NOMO-1 (cell line): ENCODE measurements around the gene MYOD1.
A peak's percentile ranks its signal among the peaks of the same experiment; 100 is the strongest.

Experiments
- DNase-seq, 2 experiments: peaks; one replicate each; lab custom pipeline; 2025; ENCODE audit not compliant: unreplicated experiment in 2 of 2; lab: John Stamatoyannopoulos, UW

MYOD1 gene

DNA sequence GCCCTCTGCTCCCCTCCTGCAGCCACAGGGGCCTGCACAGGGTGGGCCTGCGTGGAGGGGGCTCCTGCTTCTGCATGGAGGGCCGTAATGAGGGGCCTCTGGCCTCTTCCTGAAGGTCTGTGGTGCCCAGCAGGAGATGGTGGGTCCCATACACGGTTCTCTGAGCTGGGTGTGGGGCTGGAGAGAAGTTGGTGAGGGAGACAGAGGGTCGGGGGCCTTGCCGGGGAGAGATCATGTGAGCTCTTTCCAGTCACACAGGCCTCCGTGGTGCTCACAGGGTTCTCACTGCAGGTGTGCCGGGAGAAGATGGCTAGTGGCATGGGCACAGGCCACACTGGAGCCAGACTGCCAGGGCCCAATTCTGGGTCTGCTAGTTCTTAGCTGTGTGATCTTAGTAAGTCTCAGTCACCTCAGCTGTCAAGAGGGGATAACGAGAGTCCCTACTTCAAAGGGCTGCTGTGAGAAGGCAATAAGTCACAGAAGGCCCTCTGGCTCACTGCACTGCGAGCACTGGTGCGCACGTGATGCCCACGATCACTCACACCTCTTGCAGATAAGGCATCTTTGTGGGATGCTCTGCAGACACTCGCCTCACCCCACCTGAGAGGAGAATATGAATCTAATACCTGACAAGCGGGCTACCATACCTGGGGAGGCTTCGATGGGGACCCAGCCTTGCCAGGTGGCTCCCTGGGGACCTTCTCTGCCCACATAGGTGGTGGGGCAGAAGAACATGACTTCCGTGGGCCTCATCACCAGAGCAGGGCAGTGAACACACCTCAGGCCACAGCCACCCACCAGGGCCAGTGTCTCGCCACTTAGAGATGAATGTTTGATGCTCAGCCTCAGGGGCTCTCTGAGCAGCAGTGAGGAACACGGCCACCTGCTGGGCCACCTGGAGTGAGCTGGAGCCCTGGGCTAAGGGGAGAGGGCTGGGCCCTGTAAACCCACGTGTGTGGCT is 29.7 kb downstream of the MYOD1 start:
- DNase-seq: no peak

GRCh38 chr11:17750013-17750800 is 30.8 kb downstream of the MYOD1 start:
- DNase-seq: no peak

GRCh38 chr11:17750801-17751165 is 31.4 kb downstream of the MYOD1 start:
- DNase-seq: no peak

DNA sequence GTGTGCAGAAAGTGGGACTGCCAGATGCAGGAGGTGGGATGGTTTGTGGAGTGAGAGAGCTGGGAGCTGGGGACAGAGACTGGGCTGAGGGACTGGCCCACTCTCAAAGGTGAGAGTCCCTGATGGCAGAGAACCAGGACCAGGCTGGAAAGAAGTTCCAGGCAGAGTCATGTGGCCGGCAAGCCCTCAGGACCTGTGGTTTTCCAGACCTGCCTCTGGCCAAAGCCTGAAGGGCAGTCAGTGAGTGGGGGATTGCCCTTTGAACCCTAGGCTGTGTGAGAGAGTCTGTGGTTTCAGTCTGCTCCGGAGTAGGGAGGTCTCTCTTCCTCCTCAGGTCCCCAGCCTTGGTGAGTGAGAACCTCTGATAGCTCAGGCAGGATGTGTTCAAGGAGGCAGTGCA is 32.2 kb downstream of the MYOD1 start:
- DNase-seq: no peak

DNA sequence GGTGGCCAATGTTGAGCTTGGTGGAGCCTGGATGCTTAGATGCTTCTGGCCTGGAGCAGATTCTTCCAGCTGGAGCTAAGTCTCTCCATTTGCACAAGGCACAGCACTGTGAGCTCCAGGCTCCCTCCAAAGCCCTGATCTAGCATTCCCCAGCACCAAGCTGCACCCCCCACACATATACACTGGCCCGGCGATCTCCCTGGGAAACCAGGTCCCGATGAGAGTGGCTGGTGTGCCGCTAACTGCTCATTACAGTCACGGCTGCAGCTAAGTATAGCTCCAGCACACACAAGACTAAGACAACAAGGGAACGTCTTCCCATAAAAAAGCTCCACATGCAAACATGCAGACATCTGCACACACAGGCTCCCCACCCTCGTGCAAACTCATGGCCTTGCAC is 32.8 kb downstream of the MYOD1 start:
- no peak for DNase-seq

DNA sequence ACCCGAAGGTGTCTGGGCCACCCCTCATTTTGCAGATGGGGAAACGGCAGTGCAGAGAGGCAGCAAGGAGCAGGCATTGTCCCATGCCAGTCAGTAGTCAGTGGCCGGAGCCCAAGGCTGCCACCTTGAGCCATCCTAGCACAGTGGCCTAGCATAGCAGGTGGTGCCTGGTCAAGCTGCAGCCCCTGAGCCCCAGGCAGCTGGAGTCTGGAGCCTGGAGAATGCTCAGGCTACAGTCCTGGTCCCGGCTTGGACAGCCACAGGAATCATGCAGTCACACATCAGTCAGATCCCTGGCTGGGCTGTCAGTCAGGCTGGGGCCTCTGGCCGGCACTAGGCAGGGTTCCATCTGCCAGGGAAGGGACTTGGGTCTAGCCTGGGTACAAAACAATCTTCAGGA is 33.8 kb downstream of the MYOD1 start:
- DNase-seq: no peak

- no peak for DNase-seq
These were observed 34.3 kb downstream of the MYOD1 start for GRCh38 chr11:17753641-17754040.

DNA sequence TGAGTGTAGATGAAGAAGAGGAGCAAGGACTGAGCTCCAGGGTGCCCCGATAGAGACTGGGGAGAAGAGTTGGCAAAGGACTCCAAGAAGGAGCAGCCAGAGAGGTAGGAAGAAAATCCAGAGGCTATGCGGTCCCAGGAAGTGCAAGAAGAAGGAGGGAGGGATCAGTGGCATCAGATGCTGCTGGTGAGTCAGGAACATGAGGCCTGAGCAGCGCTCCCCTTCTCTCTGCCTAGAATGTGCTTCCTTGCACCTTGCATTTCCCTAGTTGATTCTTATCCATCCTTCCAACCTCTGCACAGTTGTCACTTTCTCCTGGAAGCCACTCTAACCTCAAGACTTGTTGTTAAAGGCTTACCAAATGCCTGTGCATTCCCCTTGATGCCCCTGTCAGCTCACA is 36.5 kb downstream of the MYOD1 start:
- DNase-seq: no peak

DNA sequence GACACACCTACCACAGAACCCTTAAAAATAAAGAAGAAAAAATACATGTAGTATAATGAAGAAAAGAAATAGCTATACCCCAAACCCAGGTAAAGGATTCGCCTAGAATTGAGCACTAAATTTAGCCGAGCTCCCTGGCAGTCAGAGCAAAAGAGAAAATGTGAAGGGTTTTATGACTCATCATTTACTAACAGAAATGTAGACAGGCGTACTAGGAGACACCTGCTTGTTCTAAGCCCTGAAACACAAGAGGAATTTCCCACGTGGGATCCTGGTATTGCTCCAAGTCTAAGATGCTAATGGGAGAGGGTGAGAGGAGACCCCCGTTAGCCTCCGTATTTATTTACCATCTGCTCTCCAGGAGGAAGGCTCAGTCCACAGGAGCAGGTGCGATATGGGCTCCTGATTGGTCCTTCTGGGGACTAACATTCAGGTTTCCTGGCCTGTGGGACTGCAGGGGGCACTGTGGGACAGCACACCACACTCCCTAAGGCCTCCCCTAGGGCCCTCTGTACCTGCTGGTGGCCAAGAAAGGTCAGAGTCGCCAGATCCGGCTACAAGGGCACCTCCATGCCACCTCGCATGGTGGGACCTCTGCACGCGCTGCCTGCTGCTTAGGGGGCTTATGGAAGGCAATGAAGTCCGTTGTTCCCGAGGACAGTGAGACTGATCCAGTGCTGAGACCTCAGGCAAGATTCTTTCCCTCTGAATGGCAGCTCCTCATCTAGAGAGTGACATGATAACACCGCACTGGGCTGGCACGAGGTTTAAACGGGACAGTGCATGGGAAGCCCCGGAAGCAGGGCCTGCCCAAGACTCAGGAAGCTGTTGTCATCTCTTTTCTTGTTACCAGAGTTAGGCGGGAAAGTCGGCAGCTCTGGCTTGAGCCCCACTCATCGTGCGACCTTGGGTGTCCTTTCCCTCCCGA is 41.0 kb downstream of the MYOD1 start:
- peak; percentile 16 to 31 for DNase-seq

GRCh38 chr11:17762309-17762974 is 43.1 kb downstream of the MYOD1 start:
- no peak for DNase-seq

- no peak for DNase-seq
These were observed 43.9 kb downstream of the MYOD1 start for GRCh38 chr11:17763244-17763643.

GRCh38 chr11:17763703-17764102 is 44.3 kb downstream of the MYOD1 start:
- DNase-seq: no peak

DNA sequence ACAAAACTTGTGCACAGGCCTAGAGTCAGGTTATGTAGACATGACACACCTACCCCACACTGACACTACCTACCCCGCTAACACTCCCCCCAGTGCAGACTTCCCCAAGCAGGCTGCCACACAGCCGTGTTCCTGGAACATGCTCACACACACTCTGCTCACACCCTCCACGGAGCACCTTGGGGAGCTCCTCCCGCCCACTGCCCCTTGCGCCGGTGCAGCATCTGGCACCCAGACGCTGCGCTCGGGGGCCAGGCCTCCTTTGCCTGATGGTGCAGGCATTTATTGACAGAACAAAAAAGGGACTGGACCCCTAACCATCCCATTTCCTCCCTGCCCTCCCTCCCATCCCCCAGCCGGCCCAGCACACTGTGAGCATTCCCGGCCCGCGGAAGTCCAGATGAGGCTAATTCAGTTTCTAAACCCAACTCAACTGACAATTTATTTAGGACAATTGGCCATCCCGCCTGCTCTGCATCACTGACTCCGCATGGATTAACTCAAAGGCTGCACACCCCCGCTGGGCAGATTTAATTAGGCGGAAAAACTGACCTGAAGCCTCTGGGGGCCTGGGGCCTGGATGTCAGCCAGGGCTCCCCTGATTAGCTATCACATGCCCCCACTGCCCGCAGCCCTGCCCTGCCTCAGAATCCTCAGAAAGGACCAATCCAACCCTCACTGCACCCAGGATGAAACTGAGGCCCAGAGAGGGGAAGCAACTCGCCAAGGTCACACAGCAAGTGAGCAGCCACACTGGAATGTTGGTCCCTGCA is 45.3 kb downstream of the MYOD1 start:
- DNase-seq: no peak

DNA sequence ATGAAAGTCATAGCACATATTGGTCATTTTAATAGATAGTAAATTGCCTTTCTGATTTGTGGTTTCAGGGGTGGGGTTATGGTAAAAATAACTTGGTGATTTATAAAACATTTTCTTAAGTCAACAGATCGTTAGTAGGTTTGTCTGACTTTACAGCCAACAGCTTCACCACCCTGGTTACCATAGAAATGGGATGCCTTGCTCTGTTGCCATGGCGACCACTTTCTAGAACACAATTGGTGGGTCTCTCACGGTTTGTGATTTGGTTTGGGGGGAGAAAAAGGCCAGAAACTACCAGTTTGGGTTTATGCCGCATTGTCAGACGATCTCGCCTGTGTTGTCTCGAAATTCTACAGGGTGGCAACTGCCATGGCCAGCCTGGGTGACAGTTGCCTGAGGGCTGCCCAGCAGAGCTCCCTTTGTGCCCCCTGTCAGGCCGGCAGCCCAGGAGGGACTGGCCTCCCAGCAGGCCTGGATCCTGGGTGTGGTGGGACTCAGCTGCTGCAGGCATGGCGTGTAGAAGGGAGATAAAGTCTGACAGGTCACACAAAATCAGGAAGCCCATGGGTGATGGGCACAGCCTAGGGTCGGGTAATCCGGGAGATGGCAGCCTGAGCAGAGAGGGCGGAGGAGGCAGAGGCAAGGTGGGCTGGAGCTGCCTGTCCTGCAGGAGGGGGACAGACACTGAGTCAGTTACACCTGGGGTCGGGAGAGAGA is 46.1 kb downstream of the MYOD1 start:
- no peak for DNase-seq

DNA sequence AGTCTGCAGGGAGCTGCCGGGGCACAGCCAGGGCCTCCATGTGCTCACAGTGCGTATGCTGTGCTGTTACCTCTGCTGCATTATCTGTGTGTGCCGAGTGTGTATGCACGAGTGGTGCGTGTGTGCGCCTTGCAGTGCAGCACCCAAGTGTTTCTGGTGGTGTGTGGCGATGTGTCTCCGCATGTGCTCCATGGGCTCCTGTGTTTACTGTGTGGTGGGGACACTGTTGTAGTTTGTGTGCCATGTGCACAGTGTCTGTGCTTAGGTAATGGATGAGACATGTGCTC is 46.6 kb downstream of the MYOD1 start:
- DNase-seq: no peak

DNA sequence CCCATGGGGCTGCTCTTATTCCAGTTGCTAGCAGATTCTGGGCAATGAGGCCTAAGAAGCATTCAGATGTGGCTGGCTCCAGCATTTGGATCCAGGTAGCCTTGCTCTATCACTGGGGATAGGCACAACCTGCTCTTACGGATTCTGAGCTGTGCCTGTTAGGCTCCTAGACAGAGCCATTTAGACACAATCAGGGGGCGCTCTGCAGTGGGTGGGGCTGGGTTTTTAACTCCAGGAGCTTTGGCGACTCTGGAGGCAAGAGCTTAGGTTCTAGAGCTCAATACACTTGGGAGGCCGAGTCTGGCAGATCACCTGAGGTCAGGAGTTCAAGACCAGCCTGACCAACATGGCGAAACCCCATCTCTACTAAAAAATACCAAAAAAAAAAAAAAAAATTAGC is 47.2 kb downstream of the MYOD1 start:
- no peak for DNase-seq

- DNase-seq: no peak
These were observed 48.0 kb downstream of the MYOD1 start for GRCh38 chr11:17767301-17767885.

DNA sequence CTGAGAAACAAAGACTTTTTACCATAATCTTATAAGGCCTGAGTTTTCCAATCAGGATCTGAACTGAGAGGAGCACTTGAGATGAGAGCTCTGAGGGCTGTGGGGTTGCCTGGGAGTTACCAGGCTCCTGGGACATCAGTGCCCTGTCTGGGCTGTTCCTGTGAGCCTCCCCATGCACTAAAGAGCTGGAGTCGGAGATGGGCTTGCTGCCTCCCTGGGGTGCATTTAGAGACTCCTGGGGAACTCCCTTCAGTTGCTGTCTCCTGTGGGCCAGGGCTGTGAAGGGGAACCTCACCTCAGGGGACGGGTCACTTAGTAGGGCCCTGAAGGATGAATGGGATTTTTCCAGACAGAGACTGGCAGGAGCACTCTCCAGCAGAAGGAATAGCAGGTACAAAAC is 48.5 kb downstream of the MYOD1 start:
- DNase-seq: no peak

DNA sequence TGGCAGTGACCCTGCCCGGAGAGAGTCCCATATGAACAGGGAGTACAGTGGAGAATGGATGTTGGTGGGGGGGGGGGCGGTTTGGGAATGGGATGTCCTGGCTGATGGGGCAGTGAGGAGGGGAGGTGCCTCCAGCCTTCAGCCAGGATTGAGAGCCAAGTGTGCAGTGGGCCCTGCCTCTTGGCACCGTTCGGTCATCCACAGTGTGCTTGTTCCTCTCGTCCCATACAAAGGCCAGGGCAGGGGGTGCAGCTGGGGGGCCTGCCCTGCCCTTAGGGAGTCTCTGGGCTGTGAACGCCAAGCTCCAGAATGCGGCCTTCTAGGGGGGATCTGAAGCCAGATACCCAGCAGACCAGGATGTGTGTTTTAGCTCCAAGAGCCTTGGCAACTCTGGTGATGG is 49.2 kb downstream of the MYOD1 start:
- no peak for DNase-seq
